Measurements from ENCODE around the gene STOM.

STOM gene

GRCh38 chr9:121394292-121394691 is 24.2 kb upstream of the STOM start:
- TF ChIP-seq, protein P1, sequence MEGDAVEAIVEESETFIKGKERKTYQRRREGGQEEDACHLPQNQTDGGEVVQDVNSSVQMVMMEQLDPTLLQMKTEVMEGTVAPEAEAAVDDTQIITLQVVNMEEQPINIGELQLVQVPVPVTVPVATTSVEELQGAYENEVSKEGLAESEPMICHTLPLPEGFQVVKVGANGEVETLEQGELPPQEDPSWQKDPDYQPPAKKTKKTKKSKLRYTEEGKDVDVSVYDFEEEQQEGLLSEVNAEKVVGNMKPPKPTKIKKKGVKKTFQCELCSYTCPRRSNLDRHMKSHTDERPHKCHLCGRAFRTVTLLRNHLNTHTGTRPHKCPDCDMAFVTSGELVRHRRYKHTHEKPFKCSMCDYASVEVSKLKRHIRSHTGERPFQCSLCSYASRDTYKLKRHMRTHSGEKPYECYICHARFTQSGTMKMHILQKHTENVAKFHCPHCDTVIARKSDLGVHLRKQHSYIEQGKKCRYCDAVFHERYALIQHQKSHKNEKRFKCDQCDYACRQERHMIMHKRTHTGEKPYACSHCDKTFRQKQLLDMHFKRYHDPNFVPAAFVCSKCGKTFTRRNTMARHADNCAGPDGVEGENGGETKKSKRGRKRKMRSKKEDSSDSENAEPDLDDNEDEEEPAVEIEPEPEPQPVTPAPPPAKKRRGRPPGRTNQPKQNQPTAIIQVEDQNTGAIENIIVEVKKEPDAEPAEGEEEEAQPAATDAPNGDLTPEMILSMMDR (conservative IDR thresholded peaks at IDR 0.05; ENCODE audit: low read depth, low read length), result no peak
- no peaks in the 10 kb centered on the region for H3K4me1 ChIP-seq (ENCODE audit: low read depth, poor library complexity, severe bottlenecking)

GRCh38 chr9:121393318-121393717 is 23.3 kb upstream of the STOM start:
- no peak overlapping the region for H2AFZ ChIP-seq (ENCODE audit: low read depth)
- H3K36me3 ChIP-seq (ENCODE audit: insufficient read depth), result no peaks in the 10 kb centered on the region
- no peaks in the 10 kb centered on the region for H3K4me1 ChIP-seq (ENCODE audit: low read depth, poor library complexity, severe bottlenecking)
- no peak overlapping the region for H3K9ac ChIP-seq
- H4K20me1 ChIP-seq (ENCODE audit: insufficient read depth), result no peaks in the 10 kb centered on the region
- no peaks in the 10 kb centered on the region for H3K79me2 ChIP-seq (ENCODE audit: insufficient read depth, low read depth)
- TF ChIP-seq, protein P1 (conservative IDR thresholded peaks at IDR 0.05; ENCODE audit: low read depth, low read length), result no peak
- H3K27ac ChIP-seq, result no peak overlapping the region
- H3K4me2 ChIP-seq, result no peak overlapping the region
- no peaks in the 10 kb centered on the region for H3K27me3 ChIP-seq (ENCODE audit: insufficient read depth, low read depth)
- no peak overlapping the region for H3K4me3 ChIP-seq (IDR thresholded peaks at IDR 0.05; ENCODE audit: insufficient read depth, low read depth, low read length)

More at GRCh38 chr9:121394292-121394691, 24.2 kb upstream of the STOM start:
- H3K27ac ChIP-seq, result no peak overlapping the region
- no peaks in the 10 kb centered on the region for H3K79me2 ChIP-seq (ENCODE audit: insufficient read depth, low read depth)
- no peak overlapping the region for H3K4me2 ChIP-seq
- H3K9ac ChIP-seq, result no peak overlapping the region
- no peaks in the 10 kb centered on the region for H3K36me3 ChIP-seq (ENCODE audit: insufficient read depth)
- no peaks in the 10 kb centered on the region for H3K27me3 ChIP-seq (ENCODE audit: insufficient read depth, low read depth)
- H2AFZ ChIP-seq (ENCODE audit: low read depth), result no peak overlapping the region
- H4K20me1 ChIP-seq (ENCODE audit: insufficient read depth), result no peaks in the 10 kb centered on the region
- H3K4me3 ChIP-seq (IDR thresholded peaks at IDR 0.05; ENCODE audit: insufficient read depth, low read depth, low read length), result no peak overlapping the region

GRCh38 chr9:121390372-121390771 is 20.3 kb upstream of the STOM start:
- Histone ChIP-seq H2AFZ (ENCODE audit: low read depth) (no peak overlapping the region), H3K79me2 (ENCODE audit: insufficient read depth, low read depth) (no peaks in the 10 kb centered on the region), H3K36me3 (ENCODE audit: insufficient read depth) (no peaks in the 10 kb centered on the region), H3K9ac (no peak overlapping the region), H3K4me1 (ENCODE audit: low read depth, poor library complexity, severe bottlenecking) (no peaks in the 10 kb centered on the region), H3K27me3 (ENCODE audit: insufficient read depth, low read depth) (no peaks in the 10 kb centered on the region), H3K27ac (no peak overlapping the region), H3K4me2 (no peak overlapping the region), H3K4me3 (IDR thresholded peaks at IDR 0.05; ENCODE audit: insufficient read depth, low read depth, low read length) (no peak overlapping the region), H4K20me1 (ENCODE audit: insufficient read depth) (no peaks in the 10 kb centered on the region)
- TF ChIP-seq, protein P1 (conservative IDR thresholded peaks at IDR 0.05; ENCODE audit: low read depth, low read length), result no peak

DNA sequence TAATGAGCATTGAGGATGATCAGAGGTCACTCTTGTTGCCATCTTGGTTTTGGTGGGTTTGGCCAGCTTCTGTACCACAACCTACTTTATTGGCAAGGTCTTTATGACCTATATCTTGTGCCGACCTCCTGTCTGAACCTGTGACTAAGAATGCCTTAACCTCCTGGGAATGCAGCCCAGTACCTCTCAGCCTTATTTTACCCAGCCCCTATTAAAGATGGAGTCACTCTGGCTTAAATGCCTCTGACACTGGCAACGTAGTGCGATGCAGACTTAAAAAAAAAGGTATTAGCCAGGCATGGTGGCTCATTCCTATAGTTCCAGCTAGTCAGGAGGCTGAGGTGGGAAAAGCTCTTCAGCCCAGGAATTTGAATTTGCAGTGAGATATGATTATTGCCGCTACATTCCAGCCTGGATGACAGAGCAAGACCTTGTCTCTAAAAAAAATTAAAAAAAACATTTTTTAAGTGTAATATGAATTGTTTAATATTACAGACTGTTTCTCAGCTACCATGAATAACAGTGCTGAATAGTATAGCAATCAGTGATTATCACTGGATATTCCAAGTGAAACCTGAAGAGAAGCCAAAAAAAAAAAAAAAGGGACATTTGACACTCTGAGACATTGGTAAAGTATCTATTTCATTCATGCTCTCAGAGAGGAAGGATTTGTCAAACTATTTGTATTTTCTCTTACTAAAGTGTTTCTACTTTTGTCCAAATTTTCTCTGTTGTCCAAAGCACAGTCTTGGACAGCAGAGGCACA is 18.3 kb upstream of the STOM start:
- Histone ChIP-seq H2AFZ (ENCODE audit: low read depth) (no peak overlapping the region), H3K4me2 (no peak overlapping the region), H3K36me3 (ENCODE audit: insufficient read depth) (no peaks in the 10 kb centered on the region), H3K4me1 (ENCODE audit: low read depth, poor library complexity, severe bottlenecking) (no peaks in the 10 kb centered on the region), H3K79me2 (ENCODE audit: insufficient read depth, low read depth) (no peaks in the 10 kb centered on the region), H3K27ac (no peak overlapping the region), H3K4me3 (IDR thresholded peaks at IDR 0.05; ENCODE audit: insufficient read depth, low read depth, low read length) (no peak overlapping the region), H3K27me3 (ENCODE audit: insufficient read depth, low read depth) (no peaks in the 10 kb centered on the region), H3K9ac (no peak overlapping the region), H4K20me1 (ENCODE audit: insufficient read depth) (no peaks in the 10 kb centered on the region)
- TF ChIP-seq, protein P1 (conservative IDR thresholded peaks at IDR 0.05; ENCODE audit: low read depth, low read length), result no peak

All from KMS-11 (cell line).